HG03135 (cell line): ENCODE results near the gene C2.
A peak's percentile ranks its signal among the peaks of the same experiment; 100 is the strongest.

Experiments used
- ATAC-seq: cut with Tn5 transposase; IDR thresholded peaks from one replicate; pipeline ENCODE4 v1.9.1; 2021; ENCODE audit warnings: mild to moderate bottlenecking, moderate library complexity; ENCODE audit not compliant: unreplicated experiment

Gene C2

DNA sequence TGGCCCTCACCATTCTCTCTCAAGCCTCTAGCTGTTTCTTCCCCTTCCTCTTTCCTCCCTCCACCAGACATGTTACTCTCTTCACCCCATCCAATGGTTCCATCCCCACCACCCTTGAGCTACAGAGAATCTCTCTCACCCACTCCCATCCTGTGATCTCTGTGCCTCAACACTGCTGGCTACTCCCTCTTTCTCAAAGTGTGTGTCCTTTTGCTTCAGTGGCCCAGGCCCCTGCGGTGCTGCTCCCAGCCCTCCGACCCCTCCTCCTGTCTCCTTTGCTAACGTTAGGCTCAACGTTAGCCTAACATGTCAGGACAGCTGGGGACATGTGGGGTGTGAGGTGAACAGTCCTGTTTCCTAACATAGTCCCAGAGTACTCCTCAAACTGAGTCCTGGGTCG is 25.4 kb downstream of the C2 start:
- ATAC-seq, result no peak

DNA sequence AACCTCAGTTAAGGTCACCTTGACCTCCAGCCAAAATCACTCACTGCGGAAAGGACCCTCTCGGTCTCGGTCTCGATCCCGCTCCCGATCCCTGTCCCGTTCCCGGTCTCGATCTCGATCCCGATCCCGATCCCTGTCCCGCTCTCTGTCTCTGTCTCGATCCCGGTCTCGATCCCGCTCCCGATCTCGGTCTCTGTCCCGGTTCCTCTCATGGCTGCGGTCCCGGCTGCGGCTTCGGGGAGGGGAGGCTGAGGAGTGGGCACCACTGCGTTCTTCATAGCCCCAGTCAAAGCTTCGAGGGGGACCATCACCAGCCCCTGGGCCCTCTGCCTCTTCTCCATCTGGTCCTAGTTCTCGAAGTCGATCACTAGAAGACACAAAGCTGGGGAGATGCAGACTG is 27.0 kb downstream of the C2 start:
- no peak for ATAC-seq

DNA sequence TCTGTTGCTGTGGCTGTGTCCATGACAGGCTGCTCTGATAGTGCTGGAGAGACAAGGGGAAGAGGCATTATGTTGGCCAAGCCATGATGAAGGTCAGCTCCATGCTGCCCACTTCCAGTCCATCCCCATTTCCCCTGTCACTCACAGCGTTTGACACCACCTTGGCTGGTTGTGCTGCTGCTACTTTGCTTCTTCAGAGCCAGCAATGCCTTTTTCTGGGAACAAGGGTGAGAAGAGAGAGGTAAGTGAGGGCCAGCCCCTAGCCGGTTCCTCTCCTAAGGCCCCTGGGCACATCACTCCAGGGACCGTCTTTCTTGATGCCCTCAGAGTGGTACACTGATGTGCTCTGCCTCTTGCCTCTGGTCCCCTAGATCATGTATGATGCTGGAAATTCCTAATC is 29.3 kb downstream of the C2 start:
- ATAC-seq, result no peak

DNA sequence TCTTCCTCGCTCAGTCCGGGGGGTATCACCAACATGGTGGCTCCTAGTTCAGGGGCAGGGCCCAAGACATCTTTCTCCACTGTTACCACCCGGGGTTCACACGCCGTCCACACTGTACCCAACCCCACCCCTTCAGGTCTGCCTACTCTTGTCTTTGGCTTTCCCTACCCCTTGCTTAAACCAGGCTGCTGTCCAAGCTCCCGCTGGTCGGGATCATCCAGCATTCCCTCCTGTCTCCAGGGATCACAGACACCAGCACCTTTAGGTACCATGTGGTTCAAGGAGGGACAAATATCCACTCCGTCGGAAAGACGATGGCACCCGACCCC is 30.9 kb downstream of the C2 start:
- peak; percentile 2 for ATAC-seq

DNA sequence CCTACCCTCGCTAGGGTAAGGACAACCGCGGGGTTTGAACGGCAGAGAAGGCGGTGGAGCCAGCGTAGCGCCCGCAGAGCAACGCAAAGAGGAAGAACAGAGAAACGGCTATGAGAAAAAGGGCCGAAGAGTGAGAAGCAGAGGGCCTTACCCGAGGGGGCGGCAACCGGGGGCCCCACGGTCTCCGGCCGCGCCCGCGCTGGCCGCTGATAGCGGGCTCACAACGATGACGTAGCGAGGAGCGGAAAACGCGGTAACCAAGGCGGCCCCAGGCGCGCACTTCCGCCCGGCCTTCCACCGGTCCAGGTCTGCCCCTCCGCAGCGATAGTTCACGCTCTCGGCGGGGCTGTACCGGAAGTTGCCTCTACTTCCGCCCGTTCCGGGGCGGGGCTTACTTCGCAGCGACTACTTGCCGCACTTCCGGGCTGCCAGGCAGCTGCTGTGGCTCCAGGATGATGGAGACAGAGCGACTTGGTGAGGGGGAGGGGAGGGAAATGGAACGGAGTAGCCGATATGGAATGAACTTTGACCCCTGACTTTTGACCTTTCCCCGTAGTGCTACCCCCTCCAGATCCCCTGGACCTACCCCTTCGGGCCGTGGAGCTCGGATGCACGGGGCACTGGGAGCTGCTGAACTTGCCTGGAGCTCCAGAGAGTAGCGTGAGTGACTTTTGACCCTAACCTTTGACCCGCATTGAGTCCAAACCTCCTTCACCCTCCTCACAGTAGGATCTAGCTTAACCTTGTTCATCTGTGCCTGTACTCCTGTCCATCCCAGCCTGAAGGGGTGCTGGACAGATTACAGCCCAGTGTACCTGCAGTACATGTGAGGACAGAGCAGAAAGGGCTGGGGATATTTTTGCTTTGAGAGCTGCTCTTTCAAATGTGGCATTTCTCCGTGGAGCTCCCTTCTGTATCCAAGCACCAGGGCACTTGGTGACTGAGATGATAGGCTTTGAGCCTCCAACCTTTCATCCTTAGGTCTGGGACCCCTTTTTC is 31.5 kb downstream of the C2 start, which contains the start of the genes NELFE and SKIC2:
Gene NELFE (minus strand): TSS at position 231 of the 999 bp plus-strand sequence. CDS start 525 bp downstream, outside the sequence.
Gene SKIC2 (plus strand): TSS at position 435 of the 999 bp plus-strand sequence. CDS start 18 bp downstream, at position 453.
- peak; percentile 94 for ATAC-seq

DNA sequence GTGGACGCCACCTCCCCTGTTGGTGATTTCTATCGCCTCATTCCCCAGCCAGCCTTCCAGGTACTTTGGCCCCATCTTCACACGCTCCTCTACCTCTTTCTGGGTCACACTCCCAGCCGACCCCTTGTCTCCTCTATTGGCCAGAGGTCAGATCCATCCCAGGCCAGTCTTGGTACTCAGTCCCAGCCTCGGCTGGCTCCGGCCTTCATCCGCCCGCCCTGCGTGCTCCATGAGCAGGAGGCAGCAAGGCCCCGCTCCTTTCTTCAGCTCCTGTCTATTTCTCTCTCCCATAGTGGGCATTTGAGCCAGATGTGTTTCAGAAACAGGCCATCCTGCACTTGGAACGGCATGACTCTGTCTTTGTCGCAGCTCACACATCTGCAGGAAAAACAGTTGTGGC is 34.1 kb downstream of the C2 start:
- ATAC-seq, result no peak

DNA sequence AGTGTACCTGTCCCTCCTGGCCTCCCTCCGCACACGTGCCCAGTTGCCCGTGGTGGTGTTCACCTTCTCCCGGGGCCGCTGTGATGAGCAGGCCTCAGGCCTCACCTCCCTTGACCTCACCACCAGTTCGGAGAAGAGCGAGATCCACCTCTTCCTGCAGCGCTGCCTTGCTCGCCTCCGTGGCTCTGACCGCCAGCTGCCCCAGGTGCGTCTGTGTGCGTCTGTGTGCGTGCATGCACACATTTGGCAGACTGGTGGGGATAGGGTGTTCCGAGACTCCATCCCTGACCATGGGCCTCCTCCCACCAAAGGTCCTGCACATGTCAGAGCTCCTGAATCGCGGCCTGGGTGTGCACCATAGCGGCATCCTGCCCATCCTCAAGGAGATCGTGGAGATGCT is 36.4 kb downstream of the C2 start:
- no peak for ATAC-seq

DNA sequence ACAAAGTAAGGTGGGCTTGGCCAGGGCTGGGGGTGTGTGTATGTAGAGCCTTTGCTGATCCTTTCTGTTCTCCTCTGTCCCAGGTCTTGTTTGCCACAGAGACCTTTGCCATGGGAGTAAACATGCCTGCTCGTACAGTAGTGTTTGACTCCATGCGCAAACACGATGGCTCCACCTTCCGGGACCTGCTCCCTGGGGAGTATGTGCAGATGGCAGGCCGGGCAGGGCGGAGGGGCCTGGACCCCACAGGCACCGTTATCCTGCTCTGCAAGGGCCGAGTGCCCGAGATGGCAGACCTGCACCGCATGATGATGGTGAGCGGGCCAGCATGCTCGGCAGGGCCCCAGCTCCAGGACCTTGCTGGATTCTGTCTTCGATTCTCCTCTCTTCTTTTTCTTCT is 38.2 kb downstream of the C2 start:
- no peak for ATAC-seq

DNA sequence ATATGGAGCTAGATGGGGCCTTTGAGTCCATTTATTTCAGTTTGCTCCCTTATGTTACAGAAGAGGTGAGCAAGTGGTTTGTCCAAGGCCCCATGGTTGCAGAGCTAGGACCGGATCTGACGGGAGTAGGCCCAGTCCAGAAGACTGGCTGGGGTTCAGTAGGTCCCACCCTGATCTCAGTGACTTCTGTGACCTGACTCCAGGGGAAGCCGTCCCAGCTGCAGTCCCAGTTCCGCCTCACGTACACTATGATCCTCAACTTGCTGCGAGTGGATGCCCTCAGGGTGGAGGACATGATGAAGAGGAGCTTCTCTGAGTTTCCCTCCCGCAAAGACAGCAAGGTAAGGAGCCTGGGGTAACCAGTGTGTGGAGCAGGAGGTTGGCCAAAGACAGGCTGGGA is 39.0 kb downstream of the C2 start:
- ATAC-seq, result no peak

DNA sequence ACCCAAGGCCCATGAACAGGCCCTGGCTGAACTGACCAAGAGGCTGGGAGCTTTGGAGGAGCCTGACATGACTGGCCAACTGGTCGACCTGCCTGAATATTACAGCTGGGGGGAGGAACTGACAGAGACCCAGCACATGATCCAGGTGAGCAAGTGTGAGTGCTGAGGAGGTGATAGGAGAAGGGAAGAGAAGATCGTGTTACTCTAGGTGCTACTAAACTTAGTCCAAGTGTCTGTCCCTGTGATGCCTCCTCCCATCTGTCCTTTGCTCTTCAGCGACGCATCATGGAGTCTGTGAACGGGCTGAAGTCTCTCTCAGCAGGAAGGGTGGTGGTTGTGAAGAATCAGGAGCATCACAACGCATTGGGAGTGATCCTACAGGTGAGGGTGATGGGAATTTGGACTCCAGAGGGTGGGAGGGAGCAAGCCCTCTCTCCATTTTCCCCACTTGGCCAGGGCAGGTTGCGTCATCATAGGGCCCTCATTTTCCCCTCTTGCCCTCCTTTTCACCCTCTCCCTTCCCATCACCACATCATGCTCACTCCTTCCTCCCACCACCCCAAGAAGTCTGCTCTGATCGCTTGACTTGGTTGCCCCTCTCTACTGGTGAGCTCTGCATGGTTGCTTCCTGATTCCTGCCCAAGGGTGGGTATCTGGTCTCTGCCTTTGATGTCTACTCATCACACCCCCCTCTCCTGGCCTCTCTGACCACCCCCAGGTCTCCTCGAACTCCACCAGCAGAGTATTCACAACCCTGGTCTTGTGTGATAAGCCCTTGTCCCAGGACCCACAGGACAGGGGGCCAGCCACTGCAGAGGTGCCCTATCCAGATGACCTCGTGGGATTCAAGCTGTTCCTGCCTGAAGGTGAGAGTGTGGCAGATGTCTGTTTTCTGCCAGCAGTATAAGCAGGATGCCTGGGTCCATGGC is 39.7 kb downstream of the C2 start:
- no peak for ATAC-seq

DNA sequence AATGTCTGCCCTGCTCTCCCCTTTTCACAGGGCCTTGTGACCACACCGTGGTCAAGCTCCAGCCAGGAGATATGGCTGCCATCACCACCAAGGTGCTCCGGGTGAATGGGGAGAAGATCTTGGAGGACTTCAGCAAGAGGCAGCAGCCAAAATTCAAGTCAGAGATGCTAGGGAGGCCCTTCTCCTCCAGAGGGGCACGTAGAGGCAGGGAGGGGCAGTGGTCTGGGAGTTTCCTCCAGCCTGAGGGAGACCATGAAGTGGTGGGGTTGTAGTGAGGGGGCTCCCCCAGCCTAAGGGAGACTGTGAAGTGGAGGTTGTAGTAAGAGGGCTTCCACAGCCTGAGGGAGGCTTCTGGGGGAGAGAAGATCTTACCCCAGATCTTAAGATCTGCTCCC is 40.4 kb downstream of the C2 start:
- no peak for ATAC-seq

DNA sequence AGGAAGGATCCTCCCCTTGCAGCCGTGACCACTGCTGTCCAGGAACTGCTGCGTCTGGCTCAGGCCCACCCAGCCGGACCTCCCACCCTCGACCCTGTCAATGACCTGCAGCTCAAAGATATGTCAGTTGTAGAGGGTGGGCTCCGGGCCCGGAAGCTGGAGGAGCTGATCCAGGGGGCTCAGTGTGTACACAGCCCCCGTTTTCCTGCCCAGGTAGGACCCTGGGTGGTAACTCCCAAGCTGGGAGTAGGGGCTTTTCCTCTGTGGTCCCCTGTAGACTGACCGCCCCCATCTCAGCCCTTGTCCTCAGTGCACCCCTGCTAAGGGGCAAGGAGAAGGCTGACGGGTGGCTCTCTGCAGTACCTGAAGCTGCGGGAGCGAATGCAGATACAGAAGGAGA is 40.8 kb downstream of the C2 start:
- no peak for ATAC-seq

DNA sequence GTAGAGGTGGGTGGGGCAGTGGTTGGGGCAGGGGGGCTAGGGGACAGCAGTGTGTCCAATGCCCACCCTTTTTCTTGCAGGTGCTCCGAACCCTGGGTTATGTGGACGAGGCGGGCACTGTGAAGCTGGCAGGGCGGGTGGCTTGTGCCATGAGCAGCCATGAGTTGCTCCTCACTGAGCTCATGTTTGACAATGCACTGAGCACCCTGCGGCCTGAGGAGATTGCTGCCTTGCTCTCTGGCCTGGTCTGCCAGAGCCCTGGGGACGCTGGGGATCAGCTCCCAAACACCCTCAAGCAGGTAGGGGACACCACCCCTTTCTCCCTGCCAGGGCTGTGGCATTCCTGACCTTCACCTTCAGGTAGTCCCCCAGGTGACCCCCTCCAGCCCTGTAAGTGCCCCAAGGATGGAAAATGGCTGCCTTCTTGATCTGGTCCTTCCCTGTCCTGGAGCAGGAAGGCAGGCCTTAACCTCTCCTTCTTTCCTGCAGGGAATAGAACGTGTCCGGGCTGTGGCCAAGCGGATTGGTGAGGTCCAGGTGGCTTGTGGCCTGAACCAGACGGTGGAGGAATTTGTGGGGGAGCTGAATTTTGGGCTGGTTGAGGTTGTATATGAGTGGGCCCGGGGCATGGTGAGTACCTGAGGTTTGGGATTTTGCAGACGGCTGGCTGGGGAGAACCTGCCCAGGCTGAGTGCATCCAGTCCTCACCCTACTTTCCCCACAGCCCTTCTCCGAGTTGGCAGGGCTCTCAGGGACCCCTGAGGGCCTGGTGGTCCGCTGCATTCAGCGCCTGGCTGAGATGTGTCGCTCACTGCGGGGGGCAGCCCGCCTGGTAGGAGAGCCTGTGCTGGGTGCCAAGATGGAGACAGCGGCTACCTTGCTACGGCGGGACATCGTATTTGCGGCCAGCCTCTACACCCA is 41.5 kb downstream of the C2 start:
- ATAC-seq, result no peak

DNA sequence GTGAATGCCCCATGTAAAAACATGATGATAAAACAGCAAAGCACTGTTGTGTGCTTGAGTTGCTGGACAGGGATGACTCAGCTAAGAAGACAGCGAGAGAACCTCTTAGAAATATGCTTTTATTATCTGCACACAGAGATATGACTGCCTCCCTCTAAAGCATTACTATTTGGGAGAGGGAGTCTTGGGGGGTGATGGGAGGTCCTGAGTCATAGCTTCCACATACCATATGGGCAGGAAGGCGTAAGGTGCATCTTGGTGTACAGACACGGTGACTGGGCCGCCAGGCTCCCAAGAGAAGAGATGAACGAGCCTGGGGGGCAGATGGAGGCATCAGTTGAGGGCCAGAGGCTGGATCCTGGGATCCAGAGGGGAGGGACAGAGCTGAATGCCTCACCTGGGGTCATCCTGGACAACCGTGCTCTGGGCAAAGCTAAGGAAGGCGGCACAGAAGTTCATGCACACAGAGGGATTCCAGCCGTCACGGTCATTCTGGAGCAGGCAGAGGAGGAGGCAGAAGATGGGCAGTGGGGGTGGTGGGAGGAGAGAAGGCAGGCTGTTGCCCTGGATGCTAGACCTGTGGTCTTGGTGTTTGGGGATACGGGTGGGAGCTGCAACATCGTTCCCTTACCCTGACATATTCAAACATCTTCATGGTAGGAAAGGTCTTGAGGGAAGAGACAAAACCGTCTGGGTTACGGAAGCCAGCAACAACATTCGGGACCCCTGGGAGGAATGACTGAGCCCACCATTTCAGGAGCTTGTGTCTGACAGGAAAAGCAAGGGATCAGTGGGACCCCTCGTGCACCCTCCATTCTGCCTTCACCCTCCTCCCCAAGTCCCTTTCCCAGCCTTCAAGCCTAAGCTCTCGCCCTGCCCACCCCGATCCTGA is 42.4 kb downstream of the C2 start:
- no peak for ATAC-seq

DNA sequence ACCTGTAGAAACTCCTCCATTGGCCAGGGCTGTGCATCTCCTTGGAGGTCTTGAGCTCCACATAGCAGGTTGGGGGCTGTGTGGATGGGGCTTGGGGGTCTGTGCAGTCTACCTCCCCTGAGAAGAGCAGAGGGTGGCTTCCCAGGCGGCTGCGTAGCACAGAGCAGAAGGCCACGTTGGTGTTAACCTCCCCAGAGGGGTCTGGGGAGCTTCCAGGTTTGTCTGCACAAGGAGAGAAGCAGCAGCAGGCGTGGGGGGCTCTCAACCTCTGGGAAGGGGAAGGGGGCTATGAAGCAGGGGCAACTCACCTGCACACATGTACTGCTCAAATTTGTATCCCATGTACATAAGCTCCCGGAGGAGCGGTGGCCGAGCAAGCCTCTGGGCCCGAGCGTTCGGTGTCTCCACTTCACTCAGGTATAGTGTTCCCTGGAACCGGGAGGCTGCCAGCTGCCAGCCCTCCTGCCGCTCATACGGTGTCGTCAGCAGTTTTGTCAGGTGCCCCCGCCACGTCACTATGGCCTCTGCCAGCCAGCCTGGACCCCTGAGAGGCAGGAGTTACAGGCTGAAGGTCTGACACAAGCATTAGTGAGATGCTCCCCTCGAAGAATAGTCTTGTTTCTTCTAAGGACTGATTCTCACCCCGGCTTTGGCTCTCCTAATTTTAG is 43.2 kb downstream of the C2 start:
- ATAC-seq, result no peak

DNA sequence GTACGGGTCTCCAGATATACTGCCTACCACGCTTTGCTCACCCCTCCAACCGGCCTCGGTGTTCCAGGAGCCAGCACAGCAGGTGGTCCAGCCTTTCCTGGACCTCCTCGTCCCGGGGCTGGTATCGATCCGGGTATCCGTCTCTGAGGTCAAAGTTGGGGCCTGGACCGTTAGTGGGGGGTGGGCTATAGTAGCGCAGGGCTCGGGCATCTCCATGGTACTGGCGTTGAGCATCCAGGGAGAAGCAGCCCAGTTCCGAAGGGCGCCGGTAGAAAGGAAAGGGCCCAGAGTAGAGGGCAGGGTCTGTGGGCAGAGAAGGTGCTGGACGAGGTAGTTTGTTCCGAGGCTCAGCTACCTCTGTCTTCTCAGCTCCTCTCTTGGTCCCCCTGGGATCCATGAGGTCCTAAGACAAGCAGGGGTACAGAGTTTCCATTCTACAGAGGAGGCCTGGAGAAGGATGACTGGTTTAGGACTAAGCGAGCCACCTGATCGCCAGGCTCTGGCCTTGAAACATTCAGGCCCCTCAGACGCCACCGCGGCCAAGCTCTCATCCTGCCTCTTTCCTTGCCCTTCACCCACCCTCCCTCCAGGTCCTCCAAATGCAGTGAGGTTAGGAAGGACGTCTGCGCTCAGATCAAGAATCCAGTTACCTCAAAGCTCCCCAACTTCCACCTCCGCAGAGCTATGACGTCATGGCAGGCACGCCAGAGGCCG is 43.9 kb downstream of the C2 start:
- ATAC-seq, result no peak

DNA sequence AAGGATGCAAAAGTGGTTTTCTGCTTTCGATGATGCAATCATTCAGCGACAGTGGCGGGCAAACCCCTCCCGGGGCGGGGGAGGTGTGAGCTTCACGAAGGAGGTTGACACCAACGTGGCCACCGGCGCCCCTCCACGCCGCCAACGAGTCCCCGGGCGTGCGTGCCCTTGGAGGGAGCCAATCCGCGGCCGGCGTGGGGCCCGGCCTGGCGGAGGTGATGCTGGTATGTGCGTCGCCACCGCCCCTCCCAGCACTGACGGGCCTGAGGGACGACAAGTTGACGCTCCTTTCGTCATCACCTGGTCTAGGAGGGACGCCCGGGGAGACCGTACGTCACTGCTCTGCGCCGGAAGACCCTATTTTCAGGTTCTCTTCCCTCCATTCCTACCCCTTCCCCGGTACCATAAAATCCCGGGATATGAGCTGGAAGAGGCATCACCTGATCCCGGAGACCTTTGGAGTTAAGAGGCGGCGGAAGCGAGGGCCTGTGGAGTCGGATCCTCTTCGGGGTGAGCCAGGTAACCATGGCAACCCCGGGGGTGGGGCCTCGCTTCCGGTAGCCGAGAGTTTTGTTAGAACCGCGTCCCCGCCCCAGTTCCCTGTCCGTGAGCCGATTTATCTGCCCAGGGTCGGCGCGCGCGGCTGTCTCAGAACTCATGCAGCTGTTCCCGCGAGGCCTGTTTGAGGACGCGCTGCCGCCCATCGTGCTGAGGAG is 44.6 kb downstream of the C2 start, which contains the start of gene DXO:
Gene DXO (minus strand): TSS at position 146 of the 716 bp plus-strand sequence. CDS start 463 bp downstream, outside the sequence.
- peak; percentile 84 for ATAC-seq
